H1 (cell line): ENCODE results near the gene CMSS1.

ENCODE experiments used
- CEBPB ChIP-seq: IDR thresholded peaks from 2 replicates; pipeline ENCODE4 v1.6.1; 2012; ENCODE audit warnings: low read depth, low read length
- EZH2 ChIP-seq: fragments of 200-600 bp; sonication (generic); IDR thresholded peaks from 2 replicates; pipeline ENCODE4 v1.7.1; 2012; ENCODE audit warnings: low read depth, mild to moderate bottlenecking, moderate library complexity, low read length, inconsistent platforms; ENCODE audit not compliant: severe bottlenecking

- no peak for TF ChIP-seq CEBPB
- TF ChIP-seq EZH2: no peak
These were observed 273.0 kb downstream of the CMSS1 start for GRCh38 chr3:100090669-100091005.
